Amygdala (tissue), 56 donors: Measurements from ENCODE around the gene RNPS1.
A peak's percentile ranks its signal among the peaks of the same experiment; 100 is the strongest.

Experiments used
- DNase-seq, 56 donors: peaks; one replicate each; lab custom pipeline; 2025; lab: John Stamatoyannopoulos, UW

The RNPS1 gene

GRCh38 chr16:2223942-2224486, 43.9 kb downstream of the RNPS1 start:
- DNase-seq: peak in 5 of 56 donors; percentile 16 to 47 (median 39)

- peak; percentile 54 to 99 (median 97) for DNase-seq
These were observed 44.5 kb downstream of the RNPS1 start, which contains the start of gene E4F1 for GRCh38 chr16:2223221-2223941. E4F1 (plus strand) TSS chr16:2223591; CDS start chr16:2223614, 23 bp downstream.

GRCh38 chr16:2216330-2216729, 51.6 kb downstream of the RNPS1 start:
- DNase-seq: no peak

GRCh38 chr16:2214719-2214968, 53.3 kb downstream of the RNPS1 start, which contains the start of gene PGP:
PGP (minus strand) TSS chr16:2214840; CDS start chr16:2214777, 63 bp downstream.
- no peak for DNase-seq

GRCh38 chr16:2213817-2214718, 53.9 kb downstream of the RNPS1 start:
- no peak for DNase-seq

- DNase-seq: no peak
These were observed 55.3 kb downstream of the RNPS1 start for GRCh38 chr16:2212362-2213324.

- DNase-seq: no peak
These were observed 56.0 kb downstream of the RNPS1 start for GRCh38 chr16:2211923-2212347.

GRCh38 chr16:2210386-2211365, 57.2 kb downstream of the RNPS1 start, which contains the start of gene BRICD5:
BRICD5 (minus strand) TSS chr16:2210863; CDS start chr16:2210833, 30 bp downstream.
- DNase-seq: no peak

GRCh38 chr16:2210009-2210332, 58.0 kb downstream of the RNPS1 start:
- no peak for DNase-seq

GRCh38 chr16:2209258-2210008, 58.5 kb downstream of the RNPS1 start:
- no peak for DNase-seq

GRCh38 chr16:2208772-2209171, 59.2 kb downstream of the RNPS1 start:
- DNase-seq: no peak

GRCh38 chr16:2208308-2208707, 59.6 kb downstream of the RNPS1 start:
- DNase-seq: no peak

- no peak for DNase-seq
These were observed 60.1 kb downstream of the RNPS1 start for GRCh38 chr16:2207872-2208271.

GRCh38 chr16:2206780-2207433, 61.0 kb downstream of the RNPS1 start:
- DNase-seq: no peak

- no peak for DNase-seq
These were observed 61.5 kb downstream of the RNPS1 start for GRCh38 chr16:2206420-2206779.

- DNase-seq: peak in 5 of 56 donors; percentile 59 to 84 (median 69)
These were observed 62.0 kb downstream of the RNPS1 start for GRCh38 chr16:2205967-2206313.

- DNase-seq: peak; percentile 27 to 98 (median 86)
These were observed 62.6 kb downstream of the RNPS1 start, which contains the start of gene MLST8 for GRCh38 chr16:2205104-2205966. MLST8 (plus strand) TSS chr16:2205454; CDS start chr16:2206086, 632 bp downstream.
